Dermis microvascular lymphatic vessel endothelial cell (primary cell): ENCODE measurements around the gene ZNF674. TPM values are rescaled to one million over a fixed set of nuclear protein-coding genes. Genes with fewer than 3 reads are reported as not detected.
"Not testable (repeated sequence)": the region's sequence is repeated elsewhere in the genome, so short reads cannot be mapped to it uniquely, and the experiment has no call there.

ENCODE experiments used
- DNase-seq, 2 donors: peaks; one replicate each; pipeline versions ENCODE4 v3.0.0 to v3.0.0-alpha.2; 2010; ENCODE audit warnings: low read depth in 2 of 2
- total RNA-seq: library from RNA; depleted of rRNA; stranded (reverse); fragments of >200 nt; gene quantifications from 2 replicates; pipeline ENCODE4 v1.2.1, GENCODE V29; 2014

ZNF674 gene
- total RNA-seq, 1 donor from 2014 or later, result 3.1 TPM

GRCh38 chrX:46478634-46479033 lies 66.6 kb downstream of the ZNF674 start:
- not testable (repeated sequence) for DNase-seq

- DNase-seq, result peak; percentile 18 to 53
These were observed 67.8 kb downstream of the ZNF674 start for GRCh38 chrX:46477435-46477834.

- no peak for DNase-seq
These were observed 80.0 kb downstream of the ZNF674 start for GRCh38 chrX:46465203-46465602.

GRCh38 chrX:46463682-46464081 lies 81.5 kb downstream of the ZNF674 start:
- no peak for DNase-seq

- DNase-seq, result no peak
These were observed 83.5 kb downstream of the ZNF674 start for GRCh38 chrX:46461660-46462191.

- DNase-seq, result not testable (repeated sequence)
These were observed 84.2 kb downstream of the ZNF674 start for GRCh38 chrX:46460801-46461659.

GRCh38 chrX:46459603-46460002 lies 85.6 kb downstream of the ZNF674 start:
- DNase-seq, result no peak

GRCh38 chrX:46456125-46456922 lies 88.9 kb downstream of the ZNF674 start:
- peak; percentile 94 to 95 for DNase-seq

Other genes starting within 250 kb of the ZNF674 start
- gene CHST7, start 28.3 kb upstream of the ZNF674 start, total RNA-seq, result 31.1 and 61.7 TPM in 2 replicates
- gene SLC9A7, start 213.7 kb upstream of the ZNF674 start, total RNA-seq, result 8.2 and 9.0 TPM in 2 replicates